ENCODE data around the gene BCKDK. TPM values are rescaled to one million over a fixed set of nuclear protein-coding genes. Genes with fewer than 3 reads are reported as not detected.

The BCKDK gene
- 33.3 TPM for total RNA-seq
- long read RNA-seq, transcript BCKDK-201 (12 exons, 2,128 nt): major isoform, 79 of 143 reads
- long read RNA-seq, transcript BCKDK-203 (11 exons, 1,997 nt): minor isoform, 26 of 143 reads
- long read RNA-seq, partial matches to known transcripts: 28 of 143 reads
- long read RNA-seq, other reads (novel, unspliced or antisense): 10 of 143 reads

GRCh38 chr16:31108035-31108793 lies at the start of gene BCKDK:
BCKDK (plus strand) TSS chr16:31108386; CDS start chr16:31109224, 838 bp downstream.
- no peak for TF ChIP-seq CTCF (IDR thresholded peaks at IDR 0.05)
- DNase-seq (peak; percentile 88), ATAC-seq (peak; percentile 86)
- Histone ChIP-seq H3K27me3 (no peaks in the 10 kb centered on the region), H3K4me3 (peak within 1 kb of the TSS; percentile 95), H3K27ac (peak within 1 kb of the TSS; percentile 87), H3K9me3 (no peaks in the 10 kb centered on the region), H3K36me3 (peaks cover 30% of the 10 kb centered on the region), H3K4me1 (peaks cover 20% of the 10 kb centered on the region)
- intact Hi-C loops (cut with DNase I): no loop called here

- ATAC-seq (no peak), DNase-seq (no peak)
- H3K4me1 ChIP-seq: peaks cover 13% of the 10 kb centered on the region
- H3K27me3 ChIP-seq: no peaks in the 10 kb centered on the region
- intact Hi-C loops (cut with DNase I): no loop called here
- no peak overlapping the region for H3K27ac ChIP-seq
- no peak for TF ChIP-seq CTCF (IDR thresholded peaks at IDR 0.05)
- peaks cover 21% of the 10 kb centered on the region for H3K36me3 ChIP-seq
- H3K4me3 ChIP-seq: no peak overlapping the region
- H3K9me3 ChIP-seq: no peaks in the 10 kb centered on the region
Measured at GRCh38 chr16:31061126-31061812, 46.9 kb upstream of the BCKDK start.

GRCh38 chr16:31061813-31062440 lies 46.3 kb upstream of the BCKDK start:
- peaks cover 21% of the 10 kb centered on the region for H3K36me3 ChIP-seq
- no peak for DNase-seq
- no peak for ATAC-seq
- no peak for TF ChIP-seq CTCF (IDR thresholded peaks at IDR 0.05)
- H3K9me3 ChIP-seq: no peaks in the 10 kb centered on the region
- no peaks in the 10 kb centered on the region for H3K27me3 ChIP-seq
- no peak overlapping the region for H3K27ac ChIP-seq
- intact Hi-C loops (cut with DNase I): no loop called here
- peaks cover 13% of the 10 kb centered on the region for H3K4me1 ChIP-seq
- H3K4me3 ChIP-seq: no peak overlapping the region

- peaks cover 16% of the 10 kb centered on the region for H3K36me3 ChIP-seq
- DNase-seq: no peak
- peaks cover 13% of the 10 kb centered on the region for H3K4me1 ChIP-seq
- H3K9me3 ChIP-seq: no peaks in the 10 kb centered on the region
- no peaks in the 10 kb centered on the region for H3K27me3 ChIP-seq
- intact Hi-C loops (cut with DNase I): no loop called here
- H3K27ac ChIP-seq: no peak overlapping the region
- ATAC-seq: no peak
- no peak for TF ChIP-seq CTCF (IDR thresholded peaks at IDR 0.05)
- H3K4me3 ChIP-seq: no peak overlapping the region
Measured at GRCh38 chr16:31063495-31063842, 44.7 kb upstream of the BCKDK start.

- DNase-seq (no peak), ATAC-seq (peak; percentile 24)
- H3K27me3 ChIP-seq: no peaks in the 10 kb centered on the region
- intact Hi-C loops (cut with DNase I): no loop called here
- H3K4me1 ChIP-seq: peaks cover 13% of the 10 kb centered on the region
- no peak for TF ChIP-seq CTCF (IDR thresholded peaks at IDR 0.05)
- peaks cover 15% of the 10 kb centered on the region for H3K36me3 ChIP-seq
- peak overlapping the region; percentile 5 for H3K4me3 ChIP-seq
- H3K27ac ChIP-seq: peak overlapping the region; percentile 73
- no peaks in the 10 kb centered on the region for H3K9me3 ChIP-seq
Measured at GRCh38 chr16:31063843-31064611, 44.2 kb upstream of the BCKDK start.

Measured in upper lobe of right lung (tissue), 1 donor.